ENCODE measurements around the gene ARHGAP6.
"Not testable (repeated sequence)": the region's sequence is repeated elsewhere in the genome, so short reads cannot be mapped to it uniquely, and the experiment has no call there.

The ARHGAP6 gene

DNA sequence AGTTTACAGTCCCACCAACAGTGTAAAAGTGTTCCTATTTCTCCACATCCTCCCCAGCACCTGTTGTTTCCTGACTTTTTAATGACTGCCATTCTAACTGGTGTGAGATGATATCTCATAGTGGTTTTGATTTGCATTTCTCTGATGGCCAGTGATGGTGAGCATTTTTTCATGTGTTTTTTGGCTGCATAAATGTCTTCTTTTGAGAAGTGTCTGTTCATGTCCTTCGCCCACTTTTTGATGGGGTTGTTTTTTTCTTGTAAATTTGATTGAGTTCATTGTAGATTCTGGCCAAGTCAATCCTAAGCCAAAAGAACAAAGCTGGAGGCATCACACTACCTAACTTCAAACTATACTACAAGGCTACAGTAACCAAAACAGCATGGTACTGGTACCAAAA, 146.5 kb downstream of the ARHGAP6 start:
- not testable (repeated sequence) for DNase-seq

DNA sequence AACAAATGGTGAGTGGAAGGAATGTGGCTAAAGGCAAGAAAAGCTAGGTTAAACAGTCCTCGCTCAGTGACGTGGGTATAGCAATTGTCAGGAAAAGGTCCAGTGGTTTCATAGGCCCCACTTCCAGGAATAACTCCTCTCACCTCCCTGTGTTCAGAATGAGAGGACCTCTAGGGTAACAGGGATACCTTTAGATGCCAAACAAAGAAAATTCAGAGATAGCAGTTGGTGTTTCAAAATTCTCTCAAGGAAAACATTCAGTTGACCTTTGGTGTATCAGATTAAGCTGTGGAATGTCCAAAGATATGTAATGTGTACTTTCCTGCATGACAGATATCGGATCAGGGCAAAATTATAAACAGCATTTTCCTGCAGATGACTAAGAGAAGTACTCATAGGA, 155.9 kb downstream of the ARHGAP6 start:
- DNase-seq: no peak

DNA sequence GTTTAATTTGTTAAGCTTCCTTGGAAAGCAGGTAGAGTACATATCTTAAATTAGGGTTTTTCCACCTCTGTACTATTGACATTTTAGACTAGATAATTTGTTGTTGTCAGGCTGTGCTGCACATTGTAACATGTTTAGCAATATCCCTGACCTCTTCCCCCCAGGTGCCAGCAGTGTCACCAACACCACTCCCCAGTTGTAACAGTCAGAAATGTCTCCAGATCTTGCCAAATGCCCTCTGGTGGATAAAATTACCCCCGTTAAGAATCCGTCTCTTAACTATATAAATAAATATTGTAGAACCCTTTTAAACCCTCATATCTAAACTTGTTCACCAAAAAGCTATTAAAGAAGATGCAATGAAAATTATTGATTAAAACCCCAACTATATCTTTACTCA, 161.5 kb downstream of the ARHGAP6 start:
- DNase-seq: no peak

DNA sequence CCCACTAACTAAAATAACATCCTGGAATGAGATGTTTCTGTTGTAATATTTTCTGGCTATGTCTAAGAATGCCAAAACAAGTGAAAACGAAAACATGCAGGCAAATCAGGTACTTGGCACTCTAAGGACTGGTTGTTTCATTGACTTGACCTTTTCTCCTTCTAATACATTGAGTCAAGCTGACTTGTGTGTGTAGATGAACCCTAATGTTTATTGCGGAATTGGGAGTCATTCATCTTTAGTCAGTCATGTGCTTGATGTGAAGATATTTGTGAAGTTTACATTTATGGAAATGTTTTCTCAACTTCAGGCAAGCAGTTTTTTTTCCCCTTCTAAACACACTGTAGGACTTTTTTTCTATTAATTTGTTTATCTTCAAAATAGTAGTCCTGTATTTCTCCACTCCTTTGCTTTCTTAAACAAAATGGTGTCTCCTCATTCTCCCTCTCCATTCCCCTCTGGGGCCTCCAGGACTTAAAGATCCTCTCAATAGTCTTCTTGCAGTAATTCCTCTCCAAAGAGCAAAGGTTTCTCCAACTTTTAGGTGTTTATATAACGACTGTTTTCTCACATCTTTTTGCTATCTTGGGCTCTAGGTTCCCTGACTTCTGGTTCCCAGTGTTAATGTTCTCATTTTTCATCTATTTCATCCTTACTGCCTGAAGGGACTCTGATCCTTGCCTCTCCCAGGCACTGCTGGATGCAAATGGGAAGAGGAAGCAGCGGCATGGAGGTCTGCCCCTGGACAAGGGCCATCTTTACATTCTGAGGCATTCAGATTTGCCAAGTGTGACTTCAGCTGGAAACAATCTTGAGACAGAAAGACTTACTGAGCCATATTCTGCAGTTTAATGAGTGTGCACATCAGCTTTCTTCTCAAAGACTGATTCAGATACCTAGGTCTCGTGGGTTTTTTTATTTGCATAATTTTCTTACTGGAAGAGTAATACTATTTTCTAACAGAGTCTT, 166.4 kb downstream of the ARHGAP6 start:
- no peak for DNase-seq

DNA sequence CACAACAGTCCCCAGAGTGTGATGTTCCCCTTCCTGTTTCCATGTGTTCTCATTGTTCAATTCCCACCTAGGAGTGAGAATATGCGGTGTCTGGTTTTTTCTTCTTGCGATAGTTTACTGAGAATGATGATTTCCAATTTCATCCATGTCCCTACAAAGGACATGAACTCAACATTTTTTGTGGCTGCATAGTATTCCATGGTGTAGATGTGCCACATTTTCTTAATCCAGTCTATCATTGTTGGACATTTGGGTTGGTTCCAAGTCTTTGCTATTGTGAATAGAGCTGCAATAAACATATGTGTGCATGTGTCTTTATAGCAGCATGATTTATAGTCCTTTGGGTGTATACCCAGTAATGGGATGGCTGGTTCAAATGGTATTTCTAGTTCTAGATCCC, 174.3 kb downstream of the ARHGAP6 start:
- not testable (repeated sequence) for DNase-seq

DNA sequence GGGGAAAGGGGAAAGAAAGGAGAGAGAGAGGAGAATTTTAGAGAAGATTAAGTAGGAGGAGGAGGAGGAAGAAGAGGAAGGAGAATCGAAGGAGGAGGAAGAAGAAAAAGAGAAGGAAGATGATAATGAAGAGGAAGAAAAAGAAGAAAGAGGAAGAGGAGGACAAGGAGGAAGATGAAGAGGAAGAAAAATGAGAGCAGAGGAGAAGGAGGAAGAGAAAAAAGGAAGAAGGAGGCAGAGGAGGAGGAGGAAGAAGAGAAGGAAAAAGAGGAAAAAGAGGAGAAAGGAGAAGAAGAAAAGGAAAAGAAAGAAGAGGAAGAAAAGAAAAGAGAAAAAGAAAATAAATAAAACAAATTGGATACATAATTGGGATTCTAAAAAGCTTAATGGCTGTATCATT, 181.4 kb downstream of the ARHGAP6 start:
- no peak for DNase-seq

DNA sequence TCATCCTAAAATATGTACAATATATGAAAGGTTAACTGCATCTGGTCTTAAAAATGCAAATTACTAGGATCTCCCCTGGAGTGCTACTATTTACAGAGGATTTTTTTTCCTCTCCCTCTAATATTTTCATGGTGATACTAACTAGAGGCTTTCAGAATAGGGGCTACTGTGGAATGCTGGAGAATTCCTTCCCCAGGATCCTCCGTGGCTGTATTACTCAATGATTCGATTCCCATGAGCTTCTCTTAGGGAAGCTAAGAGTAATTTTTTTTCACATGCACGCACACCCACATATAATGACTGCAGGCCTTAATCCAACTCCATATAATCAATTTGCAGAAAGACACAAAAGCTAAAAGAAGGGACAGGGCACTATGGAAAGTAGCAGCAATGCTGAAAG, 184.7 kb downstream of the ARHGAP6 start:
- no peak for DNase-seq

DNA sequence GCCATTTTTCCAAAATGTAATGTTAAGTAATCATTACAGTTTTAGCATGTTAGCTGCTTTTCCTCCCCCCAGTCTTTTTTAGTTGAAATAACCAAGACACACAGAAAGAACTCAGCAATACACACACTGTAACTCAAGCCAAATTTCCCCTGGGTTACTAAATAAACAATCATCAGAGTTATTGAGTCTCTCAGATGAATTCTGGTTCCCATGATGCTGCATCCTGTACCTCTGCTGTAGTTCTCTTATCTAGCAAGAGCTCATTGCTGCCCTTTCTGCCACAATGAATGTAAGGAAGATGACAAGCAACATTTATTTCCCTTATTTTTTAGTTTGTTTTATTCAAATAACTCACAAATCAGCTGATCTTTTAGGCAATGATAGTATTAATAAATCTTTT, 185.1 kb downstream of the ARHGAP6 start:
- no peak for DNase-seq

DNA sequence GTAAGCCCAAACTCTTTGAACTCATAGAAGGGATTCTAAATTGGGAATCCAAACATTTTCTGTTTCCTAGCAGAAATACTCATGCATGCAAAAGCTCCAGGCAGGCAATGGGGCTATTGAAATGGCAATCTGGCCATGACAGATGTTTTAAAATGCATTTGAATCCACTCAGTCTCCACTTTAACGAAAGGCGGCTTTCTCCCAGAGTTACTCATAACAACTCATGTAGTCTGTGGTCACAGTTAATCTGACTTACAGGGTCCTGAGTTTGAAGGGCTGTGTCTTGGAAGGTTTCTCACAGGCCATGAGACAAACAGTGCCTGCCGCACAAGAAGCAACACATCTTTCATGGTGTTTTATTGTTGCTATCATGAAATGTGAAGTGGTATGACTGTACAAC, 186.8 kb downstream of the ARHGAP6 start:
- DNase-seq: no peak

DNA sequence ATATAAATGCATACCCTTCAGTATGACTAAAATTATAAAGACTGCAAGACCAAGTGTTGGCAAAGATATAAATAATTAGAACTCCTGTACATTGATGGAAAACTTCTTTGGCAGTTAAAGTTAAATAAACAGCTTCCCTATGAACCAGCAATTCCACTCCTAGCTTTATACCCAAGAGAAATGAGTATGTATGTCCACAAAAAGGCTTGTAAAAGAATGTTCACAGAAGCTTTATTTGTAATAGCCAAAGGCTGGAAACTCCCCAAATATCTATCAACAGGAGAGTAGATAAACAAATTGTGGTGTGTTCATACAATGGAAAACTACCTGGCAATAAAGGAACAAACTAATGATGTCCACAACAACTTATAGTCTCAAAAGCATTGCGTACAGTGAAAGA, 187.7 kb downstream of the ARHGAP6 start:
- DNase-seq: no peak

DNA sequence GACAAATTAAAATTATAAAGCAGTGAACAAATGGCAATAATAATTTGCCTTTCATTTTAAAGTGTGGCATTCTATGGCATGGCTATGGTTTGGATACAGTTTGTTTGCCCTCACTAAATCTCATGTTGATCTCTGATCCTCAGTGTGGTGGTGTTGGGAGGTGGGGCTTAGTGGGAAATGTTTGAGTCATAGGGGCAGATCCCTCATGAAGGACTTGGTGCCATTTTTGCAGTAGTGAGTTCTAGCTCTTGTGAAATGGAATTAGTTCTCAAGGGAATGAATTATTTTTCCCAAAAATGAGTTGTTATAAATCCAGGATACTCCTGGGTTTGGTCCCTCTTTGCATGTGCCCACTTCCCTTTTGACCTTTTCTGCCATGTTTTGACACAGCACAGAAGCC, 191.1 kb downstream of the ARHGAP6 start:
- no peak for DNase-seq

DNA sequence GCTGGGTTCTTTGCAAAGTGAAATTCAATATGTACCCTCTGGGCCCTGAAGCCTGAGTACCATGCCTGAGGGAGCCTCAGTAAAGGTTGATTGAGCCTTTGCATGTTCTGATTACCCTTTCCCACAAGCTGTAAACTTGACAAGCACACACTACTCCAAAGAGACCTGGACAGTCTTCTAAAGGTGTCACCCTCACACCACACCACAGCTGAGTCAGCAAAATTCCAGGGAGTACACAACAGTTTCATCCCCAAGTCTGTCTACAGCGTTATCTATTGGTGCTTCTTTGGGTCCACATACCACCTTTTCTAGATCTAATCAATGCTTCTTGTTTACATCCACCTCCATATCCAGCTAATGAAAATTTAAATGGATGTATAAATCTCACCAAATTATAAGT, 191.7 kb downstream of the ARHGAP6 start:
- DNase-seq: no peak

DNA sequence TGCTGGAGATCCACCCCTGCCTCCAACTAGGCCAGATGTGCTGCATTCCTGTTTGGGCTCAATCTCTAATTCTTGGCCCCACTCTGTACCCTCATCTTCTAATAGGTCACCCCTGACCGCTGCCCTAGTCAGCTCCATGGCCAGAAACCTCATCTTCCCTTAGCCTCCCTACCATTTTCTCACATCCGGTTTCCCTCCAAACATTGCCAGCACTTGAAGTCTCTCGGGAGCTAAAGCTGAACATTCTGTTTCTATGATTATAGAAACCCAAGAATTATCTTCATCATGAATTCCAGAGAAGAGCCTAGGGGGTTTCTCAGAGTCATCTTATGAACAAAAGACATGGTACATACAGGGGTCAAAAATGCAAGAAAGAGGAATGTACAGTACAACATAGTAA, 192.8 kb downstream of the ARHGAP6 start:
- no peak for DNase-seq

DNA sequence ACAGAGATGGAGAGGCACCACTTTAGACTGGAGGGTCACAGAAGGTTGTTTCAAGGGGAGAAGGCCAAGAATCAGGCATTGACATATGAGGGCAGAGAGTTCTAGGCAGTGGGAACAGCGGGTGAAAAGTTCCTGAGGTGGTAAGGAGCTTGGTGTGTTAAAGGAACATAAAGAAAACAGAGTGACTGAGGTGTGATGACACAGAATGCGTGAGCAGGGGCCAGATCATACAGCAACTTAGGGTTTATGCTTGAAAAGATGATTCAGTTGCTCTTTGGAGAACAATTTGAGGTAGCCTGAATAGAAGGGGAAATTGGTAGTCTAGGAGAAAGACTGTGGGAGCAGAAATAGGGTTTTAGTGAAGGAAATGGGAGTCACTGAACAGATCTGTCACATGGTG, 193.3 kb downstream of the ARHGAP6 start:
- DNase-seq: no peak

DNA sequence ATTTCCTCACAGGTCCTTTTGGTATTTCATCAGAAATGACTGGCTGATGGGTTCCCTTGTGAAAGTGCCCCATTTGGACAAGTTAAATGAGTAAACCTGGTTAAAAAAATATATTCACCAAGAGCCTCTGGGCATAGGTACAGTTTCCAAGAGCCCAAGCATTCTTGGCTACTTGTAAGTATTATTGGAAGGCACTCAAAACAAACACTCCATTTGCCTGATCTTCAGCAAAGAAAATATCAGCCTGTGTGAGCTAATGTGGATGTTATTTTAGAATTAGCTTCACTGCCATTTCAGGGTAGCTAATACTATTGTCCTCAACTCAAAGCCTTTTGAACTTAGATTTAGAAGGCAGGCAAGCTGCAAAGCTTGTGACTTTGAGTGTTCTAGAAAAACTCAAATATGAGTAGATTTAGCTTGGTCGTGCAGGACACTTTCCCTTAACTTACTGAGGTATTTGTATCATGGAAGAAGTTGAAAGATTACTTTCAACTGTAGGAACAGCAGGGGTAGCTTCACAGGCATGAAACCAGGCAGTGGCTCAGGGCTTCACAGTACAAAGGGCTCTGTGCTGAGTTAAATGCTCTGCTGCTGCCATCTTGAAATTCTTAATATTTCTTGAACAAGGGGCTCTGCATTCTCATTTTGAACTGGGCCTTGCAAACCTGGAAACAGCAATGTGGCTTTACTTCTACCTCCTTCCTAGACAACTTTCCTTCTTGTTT, 195.3 kb downstream of the ARHGAP6 start:
- no peak for DNase-seq

DNA sequence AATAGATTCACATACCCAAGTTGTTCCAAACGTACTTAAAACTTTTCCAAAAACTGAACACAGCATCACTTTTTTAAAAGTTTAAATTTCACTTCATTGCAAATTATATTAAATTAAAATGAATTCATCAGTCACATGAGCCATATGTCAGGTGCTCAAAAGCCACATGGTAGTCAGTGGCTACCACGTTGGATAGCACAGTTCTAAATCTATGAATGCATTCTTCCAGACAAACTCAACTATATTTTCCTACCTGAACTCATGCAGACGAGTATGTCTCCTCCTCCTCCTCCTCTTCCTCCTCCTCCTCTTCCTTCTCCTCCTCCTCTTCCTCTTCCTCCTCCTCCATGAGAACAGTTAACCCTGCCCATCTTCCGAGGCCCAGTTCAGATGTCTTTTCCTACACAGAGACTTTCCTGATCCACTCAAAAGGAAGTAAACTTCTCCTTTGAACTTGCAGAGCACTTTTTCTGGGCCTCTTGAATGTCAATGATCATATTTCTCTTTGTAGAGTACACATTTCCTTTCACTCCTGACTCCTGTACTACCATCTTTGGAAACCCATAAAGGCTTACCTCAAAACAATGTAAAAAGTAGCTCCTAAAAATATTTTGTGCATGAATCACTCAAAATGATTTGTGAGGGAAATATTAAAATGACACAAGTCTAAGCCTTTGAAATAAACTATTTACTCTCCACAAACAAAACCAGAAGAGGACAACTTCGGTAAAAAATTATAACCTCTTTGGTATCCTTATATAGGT, 199.9 kb downstream of the ARHGAP6 start:
- DNase-seq: no peak

DNA sequence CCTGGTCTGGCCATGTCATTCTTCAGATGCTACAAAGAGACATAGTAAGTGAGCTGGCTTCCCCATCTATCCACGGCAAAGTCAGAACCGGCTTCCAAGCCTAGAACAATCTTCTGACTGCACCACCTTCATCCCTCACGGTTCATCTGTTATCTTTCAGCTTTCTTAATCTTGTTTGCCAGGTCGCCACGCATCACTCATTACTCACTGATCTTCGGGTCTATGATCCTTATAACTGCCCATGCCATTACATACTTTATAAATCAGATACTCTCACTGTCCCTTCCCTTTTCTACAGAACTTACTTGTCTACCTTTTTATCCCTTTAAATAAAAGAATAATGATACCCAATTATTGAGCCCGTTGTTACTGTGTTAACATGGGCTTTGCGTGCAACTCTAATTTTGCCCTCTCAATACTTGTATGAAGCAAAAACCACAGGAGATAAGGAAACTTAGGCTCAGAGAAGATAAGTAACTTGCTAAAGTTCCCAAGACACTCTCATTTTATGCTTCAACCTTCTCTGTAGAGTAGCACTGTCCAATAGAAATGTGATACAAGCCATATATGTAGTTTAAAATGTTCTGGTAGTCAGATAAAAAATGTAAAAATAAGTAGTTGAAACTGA, 200.8 kb downstream of the ARHGAP6 start:
- no peak for DNase-seq

DNA sequence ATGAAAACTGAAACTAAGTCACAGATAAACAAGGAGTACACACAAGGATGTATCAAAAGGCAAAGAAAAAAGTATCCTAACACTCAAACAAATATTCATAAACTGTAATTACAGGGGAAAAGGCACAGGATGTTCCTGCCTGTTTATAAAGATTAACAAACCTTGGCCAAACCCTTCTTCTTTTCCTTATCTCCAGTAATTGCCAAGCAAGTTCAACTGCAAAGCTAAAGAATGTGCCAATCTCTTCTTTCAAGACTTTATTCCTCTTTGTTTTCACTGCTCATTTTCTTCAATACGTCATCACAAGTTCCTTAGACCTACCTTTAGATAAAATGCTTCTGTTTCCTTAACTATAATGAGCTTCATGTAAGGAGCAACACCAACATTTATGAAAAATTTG, 201.3 kb downstream of the ARHGAP6 start:
- no peak for DNase-seq

DNA sequence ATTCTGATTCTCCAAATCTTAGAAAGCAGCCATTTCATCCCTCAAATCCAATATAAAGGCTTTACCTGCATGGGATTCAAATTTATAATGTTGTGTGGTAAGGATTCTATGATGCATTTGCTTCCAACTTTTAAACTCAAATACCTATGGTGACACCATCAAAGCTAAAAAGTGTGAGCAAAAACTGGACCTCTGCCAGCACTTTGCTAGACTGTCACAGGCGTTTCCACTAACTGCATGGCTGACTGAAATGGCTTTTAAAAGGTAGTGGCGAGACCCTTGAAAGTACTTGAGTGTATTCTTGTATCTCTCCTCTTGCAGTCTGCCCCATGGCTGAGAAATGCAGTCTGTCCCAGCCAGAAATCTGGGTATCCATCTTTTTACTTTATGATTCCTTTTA, 203.1 kb downstream of the ARHGAP6 start:
- no peak for DNase-seq

DNA sequence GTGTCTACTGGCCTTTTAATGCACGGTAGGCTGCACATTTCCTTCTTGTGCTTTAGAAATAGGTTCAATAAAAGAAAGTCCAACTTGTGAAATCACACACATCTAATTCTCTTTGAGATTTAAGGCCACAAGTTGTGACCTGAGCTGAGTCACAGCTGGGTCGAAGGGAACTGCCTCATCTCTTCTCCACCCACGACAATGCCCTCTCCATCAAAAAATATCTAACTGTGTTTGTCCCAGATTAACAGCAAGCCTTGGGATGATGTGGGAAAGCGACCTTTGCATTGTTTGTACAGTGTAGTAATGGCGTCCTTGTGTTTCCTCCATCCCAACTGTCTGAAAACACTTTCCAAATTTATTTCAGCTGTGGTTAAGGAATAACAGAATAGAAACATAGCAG, 203.6 kb downstream of the ARHGAP6 start:
- no peak for DNase-seq

DNA sequence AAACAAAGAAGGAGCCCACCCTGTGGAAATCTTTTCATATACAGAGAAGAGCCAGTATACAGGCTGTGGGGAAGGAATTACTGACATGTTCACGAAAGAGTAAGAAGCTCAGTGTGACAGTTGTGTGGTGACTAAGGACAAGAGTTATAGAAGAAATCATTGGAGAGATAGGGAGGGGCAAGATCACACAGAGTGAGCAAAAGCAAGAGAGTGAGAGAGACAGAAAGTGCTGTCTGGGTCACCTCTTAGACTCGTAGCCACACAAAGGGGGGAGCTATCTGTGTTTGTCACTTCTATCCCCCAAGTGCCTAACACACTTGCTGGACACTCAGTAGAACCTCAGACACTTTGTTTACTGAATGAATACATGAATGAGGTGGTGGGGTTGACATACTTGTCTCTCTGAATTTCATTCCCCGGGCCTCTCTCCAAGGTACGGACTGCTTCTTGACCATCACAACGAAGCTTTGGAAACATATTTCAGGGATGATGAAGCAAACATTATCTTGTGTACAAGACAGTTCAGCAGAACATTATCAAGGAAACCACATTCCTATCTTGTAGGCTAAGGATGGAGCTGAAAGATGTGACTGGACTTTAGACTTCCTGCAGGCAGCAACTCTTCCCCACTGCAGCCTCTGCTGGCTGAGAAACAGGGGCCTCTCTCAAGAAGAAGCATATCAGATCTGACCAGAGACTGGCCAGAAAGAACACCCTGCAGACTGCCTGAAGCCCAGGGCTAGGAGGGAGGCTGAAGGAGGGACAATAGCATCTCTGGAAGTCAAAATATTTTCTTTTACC, 204.3 kb downstream of the ARHGAP6 start:
- no peak for DNase-seq

DNA sequence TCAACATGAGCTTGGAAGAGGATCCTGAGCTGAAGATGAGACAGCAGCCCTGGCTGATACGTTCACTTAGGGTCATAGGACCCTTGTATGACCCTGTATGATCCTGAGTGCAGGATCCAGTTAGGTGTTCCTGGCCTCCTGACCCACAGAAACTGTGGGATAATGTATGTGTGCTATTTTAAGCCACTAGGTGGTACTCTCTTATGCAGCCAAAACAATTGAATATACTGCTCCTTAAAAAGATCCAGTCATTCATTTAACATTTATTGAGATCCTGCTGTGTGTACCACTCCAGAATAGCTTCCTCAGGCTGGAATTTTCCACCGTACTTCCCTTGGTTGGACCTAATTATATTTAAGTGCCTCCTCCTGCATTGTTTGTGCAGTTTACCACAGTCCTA, 205.4 kb downstream of the ARHGAP6 start:
- no peak for DNase-seq
